ENCODE measurements around the gene DCTD. TPM values are rescaled to one million over a fixed set of nuclear protein-coding genes. Genes with fewer than 3 reads are reported as not detected.

The DCTD gene
- total RNA-seq, 6 donors from 2014 or later = 31.2 to 96.4 (median 70.7) TPM

GRCh38 chr4:182869697-182870096, 47.5 kb downstream of the DCTD start:
- Histone ChIP-seq H3K36me3 (peaks cover 0 to 2% (median 0%) of the 10 kb centered on the region in 4 donors), H3K27ac (no peak overlapping the region), H3K9me3 (no peaks in the 10 kb centered on the region), H3K4me3 (no peak overlapping the region), H3K4me1 (no peaks in the 10 kb centered on the region), H3K27me3 (no peaks in the 10 kb centered on the region)
- no peak for DNase-seq
- no peak for TF ChIP-seq EP300 (IDR thresholded peaks at IDR 0.05)
- TF ChIP-seq CTCF (IDR thresholded peaks at IDR 0.05) = no peak
- TF ChIP-seq POLR2A (IDR thresholded peaks at IDR 0.05) = no peak
- no peak for TF ChIP-seq POLR2AphosphoS5 (IDR thresholded peaks at IDR 0.05)
- no peak for ATAC-seq (ENCODE audit: low FRiP score in 2 of 2)
- WGBS, 2 donors = 72 to 78% methylated on average over 4 of the region's 4 CpGs

GRCh38 chr4:182866746-182867145, 50.4 kb downstream of the DCTD start:
- 74 to 83% methylated on average over 5 of the region's 5 CpGs for WGBS, 2 donors
- Histone ChIP-seq H3K27me3 (no peaks in the 10 kb centered on the region), H3K36me3 (no peaks in the 10 kb centered on the region), H3K4me1 (peaks cover 0 to 11% (median 0%) of the 10 kb centered on the region in 4 donors), H3K27ac (no peak overlapping the region), H3K4me3 (no peak overlapping the region), H3K9me3 (no peaks in the 10 kb centered on the region)
- no peak for DNase-seq
- TF ChIP-seq EP300 (IDR thresholded peaks at IDR 0.05) (no peak), POLR2A (IDR thresholded peaks at IDR 0.05) (no peak)
- ATAC-seq (ENCODE audit: low FRiP score in 2 of 2) = no peak

- no peak overlapping the region for H3K27ac ChIP-seq
- ATAC-seq (ENCODE audit: low FRiP score in 2 of 2) (no peak), DNase-seq (no peak)
- no peaks in the 10 kb centered on the region for H3K36me3 ChIP-seq
- no peaks in the 10 kb centered on the region for H3K27me3 ChIP-seq
- TF ChIP-seq POLR2A (IDR thresholded peaks at IDR 0.05) = no peak
- no peak for TF ChIP-seq EP300 (IDR thresholded peaks at IDR 0.05)
- TF ChIP-seq POLR2AphosphoS5 (IDR thresholded peaks at IDR 0.05) = no peak
- TF ChIP-seq CTCF (IDR thresholded peaks at IDR 0.05) = no peak
- peaks cover 0 to 11% (median 0%) of the 10 kb centered on the region in 4 donors for H3K4me1 ChIP-seq
- H3K9me3 ChIP-seq = no peaks in the 10 kb centered on the region
- no peak overlapping the region for H3K4me3 ChIP-seq
- 41 to 66% methylated on average over 6 of the region's 6 CpGs for WGBS, 2 donors
Observed at GRCh38 chr4:182863501-182863900, 53.7 kb downstream of the DCTD start.

GRCh38 chr4:182862921-182863320, 54.3 kb downstream of the DCTD start:
- no peaks in the 10 kb centered on the region for H3K9me3 ChIP-seq
- no peaks in the 10 kb centered on the region for H3K36me3 ChIP-seq
- no peaks in the 10 kb centered on the region for H3K27me3 ChIP-seq
- WGBS, 2 donors = 64 to 69% methylated on average over 12 of the region's 12 CpGs
- peak; percentile 56 to 78 for ATAC-seq (ENCODE audit: low FRiP score in 2 of 2)
- no peak overlapping the region for H3K4me3 ChIP-seq
- peaks cover 0 to 11% (median 0%) of the 10 kb centered on the region in 4 donors for H3K4me1 ChIP-seq
- H3K27ac ChIP-seq = no peak overlapping the region
- peak; percentile 83 to 95 for DNase-seq
- TF ChIP-seq POLR2AphosphoS5 (IDR thresholded peaks at IDR 0.05) (no peak), POLR2A (IDR thresholded peaks at IDR 0.05) (no peak), CTCF (IDR thresholded peaks at IDR 0.05) (no peak), EP300 (IDR thresholded peaks at IDR 0.05) (no peak)

GRCh38 chr4:182862141-182862875, 54.9 kb downstream of the DCTD start:
- ATAC-seq (ENCODE audit: low FRiP score in 2 of 2) = peak; percentile 16 to 29
- no peak for TF ChIP-seq POLR2A (IDR thresholded peaks at IDR 0.05)
- no peak for TF ChIP-seq EP300 (IDR thresholded peaks at IDR 0.05)
- no peak for TF ChIP-seq CTCF (IDR thresholded peaks at IDR 0.05)
- TF ChIP-seq POLR2AphosphoS5 (IDR thresholded peaks at IDR 0.05) = no peak
- 72 to 78% methylated on average over 15 to 17 of the region's 17 CpGs for WGBS, 2 donors

More at GRCh38 chr4:182862141-182862875, 54.9 kb downstream of the DCTD start:
- H3K4me1 ChIP-seq = peaks cover 0 to 11% (median 0%) of the 10 kb centered on the region in 4 donors
- H3K36me3 ChIP-seq = no peaks in the 10 kb centered on the region
- H3K9me3 ChIP-seq = no peaks in the 10 kb centered on the region
- no peak for DNase-seq
- H3K27me3 ChIP-seq = no peaks in the 10 kb centered on the region
- H3K4me3 ChIP-seq = no peak overlapping the region
- H3K27ac ChIP-seq = no peak overlapping the region
